Lung (tissue), 16 donors: ENCODE measurements around the gene RAB3A. TPM values are rescaled to one million over a fixed set of nuclear protein-coding genes. Genes with fewer than 3 reads are reported as not detected.

ENCODE experiments used
- ATAC-seq: fragments of 200-7000 bp; cut with Tn5 transposase; one replicate; pipeline ENCODE4 v1.9.1; 2020; ENCODE audit warnings: moderate number of reproducible peaks; ENCODE audit not compliant: insufficient read depth, low FRiP score
- DNase-seq, 3 donors: peaks; one replicate each; pipeline ENCODE4 v3.0.0-alpha.2; 2013 to 2017
- H3K27ac ChIP-seq, 2 donors: one replicate each; pipeline ENCODE4 v1.5.1; 2013; ENCODE audit warnings: mild to moderate bottlenecking in 2 of 2, moderate library complexity in 2 of 2, control low read depth in 1 of 2, inconsistent platforms in 1 of 2, low read depth in 1 of 2, low read length in 1 of 2
- H3K27me3 ChIP-seq, 3 donors: one replicate each; pipeline ENCODE4 v1.5.1; 2013; ENCODE audit warnings: low read length in 2 of 3; ENCODE audit not compliant: control insufficient read depth in 3 of 3, insufficient read depth in 3 of 3
- H3K36me3 ChIP-seq, 4 donors: one replicate each; pipeline ENCODE4 v1.5.1; 2013; ENCODE audit warnings: low read length in 4 of 4, mild to moderate bottlenecking in 1 of 4, moderate library complexity in 1 of 4; ENCODE audit not compliant: control insufficient read depth in 4 of 4, insufficient read depth in 4 of 4
- H3K4me1 ChIP-seq, 5 donors: one replicate each; pipeline ENCODE4 v1.5.1; 2013; ENCODE audit warnings: low read length in 5 of 5, mild to moderate bottlenecking in 2 of 5, moderate library complexity in 1 of 5; ENCODE audit not compliant: control insufficient read depth in 5 of 5, insufficient read depth in 5 of 5
- H3K4me3 ChIP-seq: one replicate; pipeline ENCODE4 v1.5.1; 2013; ENCODE audit warnings: mild to moderate bottlenecking, control low read depth, moderate library complexity
- H3K9ac ChIP-seq, 2 donors: one replicate each; pipeline ENCODE4 v1.5.1; 2013; ENCODE audit warnings: low read length in 2 of 2, control low read depth in 1 of 2; ENCODE audit not compliant: insufficient read depth in 1 of 2
- H3K9me3 ChIP-seq, 4 donors: one replicate each; pipeline ENCODE4 v1.5.1; 2013; ENCODE audit warnings: low read length in 3 of 4, mild to moderate bottlenecking in 1 of 4, moderate library complexity in 1 of 4; ENCODE audit not compliant: control insufficient read depth in 4 of 4, insufficient read depth in 3 of 4
- WGBS, 2 donors: extraction: QIAGEN DNeasy Blood & Tissue Kit; methylation state at CpG; one replicate each; pipeline ENCODE4 v1.1.7; 2013; 5-methylcytosine and 5-hydroxymethylcytosine counted together
- long read RNA-seq, 5 donors: transcript quantifications; one replicate each; lab custom pipeline, GENCODE V29; 2026
- polyA plus RNA-seq, 2 donors: library from polyadenylated mRNA; stranded (reverse); fragments of 200-250 nt; gene quantifications; one replicate each; pipeline ENCODE4 v1.2.1, GENCODE V29; 2013
- total RNA-seq, 2 donors: library from RNA; depleted of rRNA in 1 of 2; stranded (reverse); fragments of >200 nt in 1 of 2; gene quantifications; one replicate each; pipeline ENCODE4 v1.2.1, GENCODE V29; 2014 to 2021
- TF ChIP-seq, protein P1 (sequence below): IDR thresholded peaks from 2 replicates; pipeline ENCODE4 v1.5.1; 2012; ENCODE audit warnings: mild to moderate bottlenecking; ENCODE audit errors: control extremely low read depth, extremely low read depth
- donor health status: control.
- donor health status: control.
- donor health status: Bipolar disorder and iron deficiency.
- donor health status: healthy.
- donor health status: DM: yes; HTN: yes; CAD: no.

The RAB3A gene, protein sequence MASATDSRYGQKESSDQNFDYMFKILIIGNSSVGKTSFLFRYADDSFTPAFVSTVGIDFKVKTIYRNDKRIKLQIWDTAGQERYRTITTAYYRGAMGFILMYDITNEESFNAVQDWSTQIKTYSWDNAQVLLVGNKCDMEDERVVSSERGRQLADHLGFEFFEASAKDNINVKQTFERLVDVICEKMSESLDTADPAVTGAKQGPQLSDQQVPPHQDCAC
- 1 to 10 TPM; 3.1 to 6.7 TPM for total RNA-seq
- polyA plus RNA-seq, result 1 to 10 TPM; 1.1 to 1.5 TPM
- long read RNA-seq, donor 1, result 0 reads
- long read RNA-seq, donor 2, partial matches to known transcripts, result 0 of 1 reads
- long read RNA-seq, donor 2, other reads (novel, unspliced or antisense), result 0 of 1 reads
- long read RNA-seq, donor 3, partial matches to known transcripts, result 0 of 2 reads
- long read RNA-seq, donor 3, other reads (novel, unspliced or antisense), result 0 of 2 reads
- long read RNA-seq, donor 4, partial matches to known transcripts, result 0 of 3 reads
- long read RNA-seq, donor 4, other reads (novel, unspliced or antisense), result 0 of 3 reads
- long read RNA-seq, donor 5, partial matches to known transcripts, result 0 of 2 reads
- long read RNA-seq, donor 5, other reads (novel, unspliced or antisense), result 0 of 2 reads

GRCh38 chr19:18203863-18204393 lies at the start of gene RAB3A:
Gene RAB3A, minus strand, starts transcription at chr19:18204042. Its CDS starts 1,302 bp downstream, at chr19:18202740.
- peak; percentile 100 for DNase-seq
- 0% methylated on average over 47 to 50 of the region's 50 CpGs for WGBS, 2 donors

DNA sequence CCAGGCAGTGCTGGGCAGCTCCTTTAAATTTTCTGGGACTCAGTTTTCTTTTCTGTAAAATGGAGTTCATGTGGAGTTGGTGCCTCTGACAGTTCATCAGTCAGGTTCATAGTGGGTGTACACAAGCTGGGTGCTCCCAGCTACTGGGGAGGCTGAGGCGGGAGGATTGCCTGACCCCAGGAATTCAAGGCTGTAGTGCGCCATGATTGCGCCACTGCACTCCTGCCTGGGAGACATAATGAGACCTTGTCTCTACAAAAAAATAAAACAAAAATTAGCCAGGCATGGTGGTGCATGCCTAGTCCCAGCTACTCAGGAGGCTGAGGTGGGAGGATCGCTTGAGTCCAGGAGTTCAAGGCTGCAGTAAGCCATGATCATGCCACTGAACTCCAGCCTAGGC lies 49.3 kb upstream of the RAB3A start:
- TF ChIP-seq, protein P1, sequence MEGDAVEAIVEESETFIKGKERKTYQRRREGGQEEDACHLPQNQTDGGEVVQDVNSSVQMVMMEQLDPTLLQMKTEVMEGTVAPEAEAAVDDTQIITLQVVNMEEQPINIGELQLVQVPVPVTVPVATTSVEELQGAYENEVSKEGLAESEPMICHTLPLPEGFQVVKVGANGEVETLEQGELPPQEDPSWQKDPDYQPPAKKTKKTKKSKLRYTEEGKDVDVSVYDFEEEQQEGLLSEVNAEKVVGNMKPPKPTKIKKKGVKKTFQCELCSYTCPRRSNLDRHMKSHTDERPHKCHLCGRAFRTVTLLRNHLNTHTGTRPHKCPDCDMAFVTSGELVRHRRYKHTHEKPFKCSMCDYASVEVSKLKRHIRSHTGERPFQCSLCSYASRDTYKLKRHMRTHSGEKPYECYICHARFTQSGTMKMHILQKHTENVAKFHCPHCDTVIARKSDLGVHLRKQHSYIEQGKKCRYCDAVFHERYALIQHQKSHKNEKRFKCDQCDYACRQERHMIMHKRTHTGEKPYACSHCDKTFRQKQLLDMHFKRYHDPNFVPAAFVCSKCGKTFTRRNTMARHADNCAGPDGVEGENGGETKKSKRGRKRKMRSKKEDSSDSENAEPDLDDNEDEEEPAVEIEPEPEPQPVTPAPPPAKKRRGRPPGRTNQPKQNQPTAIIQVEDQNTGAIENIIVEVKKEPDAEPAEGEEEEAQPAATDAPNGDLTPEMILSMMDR, result no peak
- 89 to 90% methylated on average over 4 of the region's 4 CpGs for WGBS, 2 donors
- Histone ChIP-seq H3K4me1 (peaks cover 0 to 3% (median 0%) of the 10 kb centered on the region in 5 donors), H3K27me3 (no peaks in the 10 kb centered on the region), H3K4me3 (no peak overlapping the region), H3K36me3 (peaks cover 0 to 12% (median 0%) of the 10 kb centered on the region in 4 donors), H3K27ac (no peak overlapping the region), H3K9ac (no peak overlapping the region), H3K9me3 (peaks cover 0 to 3% (median 0%) of the 10 kb centered on the region in 4 donors)
- DNase-seq, result no peak
- ATAC-seq, result no peak

More at GRCh38 chr19:18203863-18204393, at the start of gene RAB3A:
- H3K4me3 ChIP-seq, result peak within 1 kb of the TSS; percentile 53
- peaks cover 4 to 23% (median 6%) of the 10 kb centered on the region in 5 donors for H3K4me1 ChIP-seq
- peak; percentile 96 for ATAC-seq
- H3K9me3 ChIP-seq, result no peaks in the 10 kb centered on the region
- TF ChIP-seq, protein P1, result no peak
- H3K9ac ChIP-seq, result peak within 1 kb of the TSS; percentile 82 to 87
- no peaks in the 10 kb centered on the region for H3K36me3 ChIP-seq
- H3K27ac ChIP-seq, result peak within 1 kb of the TSS; percentile 92 to 100
- no peaks in the 10 kb centered on the region for H3K27me3 ChIP-seq

GRCh38 chr19:18252370-18252717 lies 48.5 kb upstream of the RAB3A start:
- no peak overlapping the region for H3K9ac ChIP-seq
- H3K4me3 ChIP-seq, result no peak overlapping the region
- ATAC-seq, result no peak
- H3K27me3 ChIP-seq, result no peaks in the 10 kb centered on the region
- DNase-seq, result no peak
- WGBS, 2 donors, result 70 to 78% methylated on average over 7 of the region's 7 CpGs
- peaks cover 0 to 3% (median 0%) of the 10 kb centered on the region in 4 donors for H3K9me3 ChIP-seq
- peaks cover 0 to 6% (median 0%) of the 10 kb centered on the region in 4 donors for H3K36me3 ChIP-seq
- no peak overlapping the region for H3K27ac ChIP-seq
- TF ChIP-seq, protein P1, result no peak
- H3K4me1 ChIP-seq, result peaks cover 0 to 4% (median 0%) of the 10 kb centered on the region in 5 donors
